Measurements from ENCODE around the gene VSTM2B.
"Not testable (repeated sequence)": the region's sequence is repeated elsewhere in the genome, so short reads cannot be mapped to it uniquely, and the experiment has no call there.

Gene VSTM2B

DNA sequence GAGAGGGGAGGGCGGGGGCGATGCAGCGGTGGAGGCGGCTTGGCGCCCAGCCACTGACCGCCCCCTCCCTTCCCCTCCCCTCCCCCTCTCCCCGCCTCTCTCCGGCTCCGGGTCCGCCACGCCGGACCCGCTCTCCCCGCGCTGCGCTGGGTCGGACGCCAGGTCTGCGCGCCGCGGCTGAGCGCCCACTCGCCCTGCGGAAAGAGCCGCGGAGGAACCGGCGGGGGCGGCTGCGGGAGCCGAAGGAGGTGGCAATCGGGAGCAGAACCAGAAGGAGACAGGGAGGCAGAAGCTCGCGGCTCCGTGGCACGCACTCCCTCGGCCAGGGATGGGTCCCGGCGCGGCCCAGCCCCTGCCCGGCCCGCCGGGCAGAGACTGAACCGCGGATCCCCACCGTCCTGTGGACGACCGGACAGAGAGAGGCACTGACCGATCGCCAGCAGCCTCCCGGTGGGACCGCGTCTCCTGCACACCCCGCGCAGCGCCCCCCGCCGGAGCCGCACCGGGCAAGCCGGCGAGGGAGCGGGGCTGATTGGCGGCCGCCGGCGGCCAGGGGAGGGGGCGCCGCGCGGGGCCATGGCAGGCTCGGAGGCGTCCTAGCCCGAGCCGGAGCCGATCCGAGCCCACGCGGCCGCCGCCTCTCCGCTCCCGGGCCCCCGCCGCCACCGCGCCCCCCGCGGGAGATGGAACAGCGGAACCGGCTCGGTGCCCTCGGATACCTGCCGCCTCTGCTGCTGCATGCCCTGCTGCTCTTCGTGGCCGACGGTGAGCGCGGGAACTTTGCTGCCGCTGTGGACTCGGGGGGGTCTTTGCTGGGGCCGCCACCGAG lies at the start of gene VSTM2B:
Gene VSTM2B, plus strand, starts transcription at position 94 of the 829 bp plus-strand sequence. Its CDS starts 590 bp downstream, at position 684.
- no peak for DNase-seq

DNA sequence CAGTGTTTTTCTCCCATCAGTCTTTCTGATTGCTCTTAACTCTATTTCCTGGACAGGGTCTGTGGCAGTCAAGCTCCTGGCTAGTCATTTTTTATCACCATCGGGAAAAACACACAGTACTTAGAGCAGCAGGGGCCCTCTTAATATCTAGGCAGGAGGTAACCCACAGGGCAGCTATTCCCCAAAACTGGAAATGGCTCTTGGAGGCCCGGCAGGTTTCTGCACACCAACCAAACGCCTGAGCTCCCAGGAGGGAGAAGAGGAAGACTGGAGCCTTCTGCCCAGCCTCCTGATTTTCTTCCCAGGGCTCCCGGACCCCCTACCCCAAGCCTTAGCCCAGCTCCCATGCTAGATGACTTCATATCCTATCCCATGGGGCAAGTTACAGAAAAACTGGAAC lies 49.3 kb upstream of the VSTM2B start:
- DNase-seq: no peak

DNA sequence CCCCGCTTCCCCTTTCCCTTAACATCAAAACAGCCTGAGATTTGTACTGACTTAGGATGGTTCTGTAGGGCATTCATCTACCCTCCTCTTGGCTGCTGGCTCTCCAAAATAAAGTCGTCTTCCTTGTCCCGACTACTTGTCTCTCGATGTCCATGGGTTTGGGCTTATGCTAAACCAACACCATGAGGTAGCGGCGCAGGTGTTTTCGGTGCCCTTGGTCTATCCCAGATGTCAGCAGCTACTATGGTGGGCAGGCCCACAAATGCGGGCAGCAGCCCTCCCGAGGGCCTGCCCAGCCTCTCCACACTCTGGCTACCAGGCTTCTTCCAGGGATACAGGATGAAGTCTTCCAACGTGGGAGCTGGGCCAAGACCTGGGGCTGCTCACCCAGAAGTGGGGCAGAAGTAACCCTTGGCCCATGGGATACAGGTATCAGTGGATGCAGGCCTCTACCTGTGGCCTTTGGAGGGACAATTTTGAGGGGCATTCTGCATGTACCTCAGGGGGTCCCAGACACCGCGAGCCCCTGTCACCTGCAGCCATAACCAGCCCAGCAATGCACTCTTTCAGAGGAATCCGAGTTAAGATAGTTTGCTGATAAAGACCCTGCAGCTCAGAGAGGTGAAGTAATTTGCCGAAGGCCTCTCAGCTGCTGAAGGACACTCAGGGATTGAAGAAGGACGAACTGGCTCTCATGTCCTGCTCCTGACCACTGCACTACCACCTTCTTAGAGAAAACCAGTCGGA lies 47.8 kb upstream of the VSTM2B start:
- DNase-seq: no peak

DNA sequence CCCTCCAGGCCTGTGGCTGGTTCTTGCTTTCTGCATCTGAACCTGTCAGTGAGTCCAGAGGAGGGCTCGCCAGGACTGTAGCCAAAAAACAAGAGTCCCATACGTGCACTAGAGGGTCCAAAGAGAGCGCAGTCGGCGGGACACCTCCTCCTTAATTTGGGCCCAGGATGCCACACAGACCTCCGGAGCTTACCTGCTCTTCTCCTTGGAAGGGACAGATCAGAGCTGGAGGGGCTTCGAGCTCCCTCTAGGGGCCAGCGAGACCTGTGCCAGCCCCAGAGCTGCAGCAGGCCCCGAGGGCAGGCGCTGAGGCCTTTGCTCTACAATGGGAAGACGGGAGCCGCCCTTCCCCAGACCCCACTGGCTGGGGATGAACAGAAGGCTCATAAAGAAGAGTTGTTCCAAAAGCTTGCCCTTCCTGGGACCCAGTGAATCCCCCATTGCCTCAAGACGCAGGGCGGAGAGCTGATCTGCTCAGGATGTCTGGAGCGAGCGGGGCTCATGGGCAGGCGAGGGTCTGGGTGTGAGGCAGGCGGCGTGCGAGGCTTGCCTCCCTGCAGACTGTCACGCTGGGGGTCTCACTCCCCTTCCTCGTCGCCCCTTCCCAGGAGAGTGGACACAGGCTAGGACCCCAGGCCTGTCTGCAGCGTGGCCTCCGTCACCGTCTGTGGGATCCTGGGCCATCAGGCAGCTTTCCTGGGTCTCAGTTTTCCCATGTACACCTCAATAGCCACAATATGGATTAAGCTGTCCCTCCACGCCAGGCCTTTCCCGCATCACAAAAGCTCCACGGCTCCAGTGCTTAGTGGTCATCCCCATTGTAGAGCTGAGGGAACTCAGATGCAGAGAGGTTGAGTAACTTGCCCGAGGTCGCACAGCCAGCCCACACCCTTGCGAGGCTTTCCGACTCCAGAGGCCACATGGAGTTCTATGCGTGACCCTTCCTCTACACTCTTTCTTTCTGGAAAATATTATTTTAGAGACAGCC lies 46.9 kb upstream of the VSTM2B start:
- no peak for DNase-seq

DNA sequence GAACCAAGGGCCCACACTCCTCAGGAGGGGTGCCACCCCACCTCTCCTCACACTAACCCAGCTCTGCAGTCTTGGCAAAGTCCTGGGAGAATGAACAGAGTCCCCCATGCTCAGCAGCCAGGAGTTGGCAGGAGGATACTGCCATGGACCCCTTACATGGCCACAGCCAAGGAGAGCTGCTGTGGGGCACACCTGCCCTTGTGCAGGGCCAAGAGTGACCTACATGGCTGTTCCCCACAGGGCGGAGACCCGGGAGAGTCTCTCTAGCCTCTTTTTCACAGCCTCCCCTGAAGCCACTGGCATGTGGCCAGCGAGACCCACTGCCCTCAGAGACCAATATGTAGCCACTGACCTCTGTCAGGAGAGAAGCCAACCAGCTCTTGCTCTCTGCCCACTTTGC lies 45.9 kb upstream of the VSTM2B start:
- DNase-seq: no peak

DNA sequence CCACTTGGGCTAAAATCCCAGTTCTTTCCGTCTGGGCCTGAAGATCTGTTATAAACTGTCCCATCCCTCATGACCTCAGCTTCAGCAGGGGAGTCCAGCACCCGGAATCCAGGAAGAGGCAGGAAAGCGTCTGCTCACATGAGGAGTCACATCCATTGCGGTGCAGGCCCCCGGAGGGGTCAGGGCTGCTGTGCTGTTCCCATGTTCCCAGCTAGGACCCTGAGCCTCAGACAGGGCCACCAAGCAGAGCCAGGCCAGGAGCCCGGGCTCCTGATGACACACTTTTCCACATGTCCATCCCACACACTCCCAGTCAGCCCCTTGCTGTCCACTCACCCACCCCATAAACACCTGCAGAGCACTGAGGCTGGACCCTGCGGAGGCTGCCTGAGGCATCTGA lies 45.3 kb upstream of the VSTM2B start:
- no peak for DNase-seq

DNA sequence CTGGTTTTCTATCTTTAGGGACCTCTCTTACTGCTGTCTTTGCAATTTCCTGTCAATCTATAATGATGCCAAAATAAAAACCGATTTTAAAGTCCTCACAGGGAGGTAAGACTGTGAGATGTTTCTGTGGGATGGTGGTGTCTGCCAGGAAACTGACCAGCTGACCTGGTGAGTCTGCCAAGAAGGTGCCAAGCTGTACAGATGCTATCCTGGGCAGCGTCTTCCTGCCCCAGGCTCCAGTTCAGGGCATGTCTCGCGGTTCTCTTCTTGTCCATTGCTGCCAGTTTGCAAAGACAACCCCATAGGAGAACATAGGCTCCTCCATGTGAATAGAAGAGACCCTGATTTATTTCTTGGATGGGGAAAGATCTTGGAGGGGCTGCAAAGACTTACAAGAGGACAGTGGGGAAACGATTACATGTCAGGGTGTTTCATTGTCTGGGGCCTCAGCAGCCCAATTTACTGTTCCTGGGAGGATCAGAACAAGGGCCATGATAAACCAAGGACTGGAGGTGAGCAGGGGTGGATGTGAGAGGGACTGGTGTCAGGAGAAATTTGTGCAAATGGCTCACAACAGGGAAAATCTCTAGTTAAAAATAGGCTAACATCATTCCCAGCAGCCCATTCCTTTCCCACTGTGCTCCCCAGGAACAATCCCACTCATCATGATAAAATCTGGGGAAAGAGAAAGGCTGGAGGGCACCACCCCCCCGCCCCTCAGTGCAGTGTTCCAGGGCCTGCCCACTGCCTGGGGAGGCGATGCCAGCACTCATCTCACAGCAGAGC lies 42.7 kb upstream of the VSTM2B start:
- DNase-seq: no peak

DNA sequence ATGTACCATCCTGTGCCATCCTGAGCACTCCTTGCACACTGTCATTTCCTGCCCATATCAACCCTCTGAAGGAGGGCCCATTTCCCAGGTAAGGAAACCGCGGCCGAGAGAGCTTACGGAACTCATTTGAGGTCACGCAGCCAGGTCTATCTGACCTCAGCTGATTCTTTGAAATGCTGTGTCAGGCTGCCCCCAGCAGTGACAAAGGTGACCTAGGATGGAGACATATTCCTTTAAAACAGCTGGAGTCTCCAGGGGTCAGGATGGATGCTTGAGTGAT lies 42.2 kb upstream of the VSTM2B start:
- no peak for DNase-seq

DNA sequence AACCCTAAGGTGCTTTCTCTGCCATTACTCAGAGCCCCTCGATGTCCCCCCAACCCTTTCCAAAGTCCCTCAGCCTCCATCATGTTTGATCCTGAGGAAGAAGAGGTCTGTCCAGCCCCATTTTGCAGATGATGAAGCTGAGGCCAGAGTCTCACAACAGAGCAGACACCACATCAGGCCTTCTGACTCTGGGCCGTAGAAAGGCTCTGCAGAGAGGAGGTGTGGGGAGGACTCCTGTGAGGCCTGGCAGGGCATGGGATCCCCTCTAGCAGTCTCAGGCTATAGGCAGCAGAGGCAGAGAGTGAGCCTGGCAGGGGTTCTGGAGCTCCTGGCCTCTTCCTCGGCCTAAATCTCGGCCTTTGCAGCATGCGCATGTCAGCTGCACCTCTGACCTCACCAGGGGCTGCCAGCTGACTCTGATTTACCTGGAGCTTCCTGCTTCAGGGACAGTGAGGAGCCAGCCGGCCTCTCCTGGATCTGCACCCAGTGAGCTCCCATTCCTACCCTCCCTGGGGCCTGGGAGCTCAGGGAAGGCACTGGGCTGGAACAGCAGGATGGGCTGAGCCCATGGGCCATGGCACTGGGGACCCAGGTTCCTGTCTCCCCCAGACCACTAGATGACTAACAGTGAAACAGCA lies 41.7 kb upstream of the VSTM2B start:
- DNase-seq: no peak

DNA sequence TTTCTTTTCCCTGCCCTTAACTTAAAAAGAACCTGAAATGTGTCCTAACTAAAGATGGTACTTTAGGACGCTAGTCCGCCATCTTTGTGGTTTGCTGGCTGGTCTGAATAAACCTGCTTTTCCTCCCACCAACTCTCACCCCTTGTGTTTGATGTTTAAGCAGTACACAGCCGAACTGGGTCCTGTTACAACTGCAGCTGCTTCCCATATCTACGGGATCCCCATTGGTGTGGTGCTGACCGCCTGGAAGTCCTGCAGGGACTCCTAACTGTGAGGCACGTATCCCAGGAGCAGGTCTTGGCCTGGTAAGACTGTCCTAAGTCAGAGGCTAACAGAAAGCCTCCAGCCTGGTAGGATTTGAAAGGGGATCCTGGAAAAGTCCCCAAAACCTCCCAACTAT lies 40.9 kb upstream of the VSTM2B start:
- no peak for DNase-seq

DNA sequence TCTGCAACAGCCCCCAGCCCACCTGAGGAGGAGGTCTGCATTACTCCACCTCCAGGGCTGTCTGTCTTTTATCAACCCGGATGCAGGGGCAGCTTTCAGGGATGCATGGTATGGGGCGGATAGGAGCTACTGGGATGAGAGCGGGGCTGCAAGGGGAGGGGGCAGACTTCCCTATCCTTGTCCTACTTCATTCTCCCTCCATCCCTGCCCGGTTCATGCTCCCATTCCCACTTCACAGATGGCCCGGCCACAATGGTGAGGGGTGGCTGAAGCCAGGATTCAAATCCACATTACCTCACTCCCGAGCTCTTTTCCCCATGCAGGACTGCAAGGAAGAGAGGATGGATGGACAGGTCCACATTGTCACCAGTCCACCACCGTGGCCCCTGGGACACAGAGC lies 40.5 kb upstream of the VSTM2B start:
- no peak for DNase-seq

DNA sequence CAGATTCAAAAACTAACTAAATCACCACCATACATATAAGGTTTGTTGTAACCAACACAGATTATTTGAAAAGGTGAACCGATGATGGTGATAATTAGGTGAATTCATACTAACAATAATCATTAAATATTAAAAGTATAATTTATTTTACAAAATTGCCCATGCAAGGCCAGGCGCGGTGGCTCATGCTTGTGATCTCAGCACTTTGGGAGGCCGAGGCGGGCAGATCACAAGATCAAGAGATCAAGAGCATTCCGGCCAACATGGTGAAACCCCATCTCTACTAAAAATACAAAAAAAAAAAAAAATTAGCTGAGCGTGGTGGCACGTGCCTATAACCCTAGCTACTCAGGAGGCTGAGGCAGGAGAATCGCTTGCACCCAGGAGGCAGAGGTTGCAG lies 38.8 kb upstream of the VSTM2B start:
- not testable (repeated sequence) for DNase-seq

DNA sequence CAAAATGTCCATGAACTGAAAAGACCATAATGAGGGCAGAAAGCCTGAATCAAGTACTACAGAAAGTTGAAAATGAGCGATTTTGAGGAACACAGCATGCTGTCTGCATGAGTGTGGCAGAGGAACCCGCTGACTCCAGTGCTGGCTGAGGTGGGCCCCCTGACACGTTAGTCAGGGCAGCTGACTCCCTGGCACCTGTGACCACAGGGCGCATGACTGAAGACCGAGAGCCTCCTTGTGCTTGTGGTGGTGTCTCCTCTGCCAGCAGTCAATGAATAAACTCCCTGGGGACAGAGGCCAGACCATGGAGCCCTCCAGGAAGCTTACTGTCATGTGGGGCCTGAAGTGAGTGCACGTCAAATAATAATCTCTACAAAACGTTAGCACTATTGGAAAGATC lies 38.4 kb upstream of the VSTM2B start:
- DNase-seq: no peak

DNA sequence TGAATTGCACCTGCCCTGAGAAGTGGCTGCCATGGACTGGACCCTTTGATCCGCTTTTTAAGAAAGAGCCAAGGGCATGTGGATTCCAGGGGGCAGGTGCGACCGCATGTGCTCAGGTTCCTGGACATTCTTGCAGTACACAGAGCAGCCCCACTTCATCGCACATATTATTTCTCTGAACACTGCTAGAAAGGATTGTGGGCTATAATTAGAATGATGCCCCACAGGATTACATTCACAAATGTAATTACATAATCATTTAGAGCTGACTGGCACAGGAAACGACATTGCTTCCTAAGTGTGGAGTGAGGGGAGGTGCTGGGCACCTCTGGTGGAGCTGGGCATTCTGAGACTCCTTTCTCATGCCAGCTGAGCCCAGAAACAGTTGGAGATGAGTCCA lies 37.5 kb upstream of the VSTM2B start:
- no peak for DNase-seq

DNA sequence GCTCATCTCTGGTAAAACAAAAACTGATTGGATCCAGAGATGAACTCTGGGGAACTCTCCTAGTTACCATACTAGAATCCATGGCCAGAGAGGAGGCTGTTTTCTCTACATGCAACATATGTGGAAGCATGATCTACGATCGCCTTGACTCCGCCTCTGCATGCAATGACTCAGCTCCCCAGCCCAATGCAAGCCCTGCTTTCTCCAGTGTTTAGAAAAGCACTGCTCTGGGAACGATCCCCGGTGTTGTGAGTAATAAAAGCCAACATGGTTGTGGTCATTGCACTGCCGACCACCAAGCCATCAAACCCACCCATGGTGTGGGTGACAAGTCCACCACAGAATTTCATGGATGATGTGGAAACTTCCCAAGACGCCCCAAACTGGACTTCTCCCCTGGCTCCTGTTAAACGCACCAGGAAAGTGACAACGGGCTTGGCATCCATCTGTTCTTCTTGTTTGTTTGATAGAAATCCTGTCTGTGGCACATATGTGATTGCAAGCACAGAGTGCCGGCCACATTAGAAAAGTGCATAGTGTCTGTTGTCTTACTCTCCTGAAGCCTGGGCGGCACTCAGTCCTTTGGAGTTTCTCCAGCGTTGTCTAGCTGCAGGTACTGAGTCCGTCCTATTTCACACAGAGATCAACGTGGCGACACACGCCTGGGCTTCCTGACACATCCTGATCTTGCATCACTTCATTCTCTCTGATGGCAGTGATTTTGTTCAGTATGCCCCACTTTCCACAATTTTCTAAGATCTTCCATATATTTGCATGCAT lies 36.4 kb upstream of the VSTM2B start:
- no peak for DNase-seq

DNA sequence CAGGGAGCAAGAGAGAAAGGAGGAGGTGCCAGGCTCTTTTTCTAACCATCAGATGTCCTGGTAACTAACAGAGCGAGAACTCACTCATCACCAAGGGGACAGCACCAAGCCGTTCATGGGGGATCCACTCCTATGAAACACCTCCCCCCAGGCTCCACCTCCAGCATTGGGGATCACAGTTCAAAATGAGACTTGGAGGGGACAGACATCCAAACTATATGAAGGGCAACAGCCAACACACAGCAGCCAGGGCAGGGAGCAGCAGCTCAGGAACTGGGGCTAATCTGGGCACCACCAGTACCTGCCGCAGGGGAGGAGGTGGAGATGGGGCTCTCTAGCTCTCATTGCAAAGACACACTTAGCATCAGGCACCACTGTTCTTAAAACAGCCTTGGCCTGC lies 34.3 kb upstream of the VSTM2B start:
- DNase-seq: no peak

DNA sequence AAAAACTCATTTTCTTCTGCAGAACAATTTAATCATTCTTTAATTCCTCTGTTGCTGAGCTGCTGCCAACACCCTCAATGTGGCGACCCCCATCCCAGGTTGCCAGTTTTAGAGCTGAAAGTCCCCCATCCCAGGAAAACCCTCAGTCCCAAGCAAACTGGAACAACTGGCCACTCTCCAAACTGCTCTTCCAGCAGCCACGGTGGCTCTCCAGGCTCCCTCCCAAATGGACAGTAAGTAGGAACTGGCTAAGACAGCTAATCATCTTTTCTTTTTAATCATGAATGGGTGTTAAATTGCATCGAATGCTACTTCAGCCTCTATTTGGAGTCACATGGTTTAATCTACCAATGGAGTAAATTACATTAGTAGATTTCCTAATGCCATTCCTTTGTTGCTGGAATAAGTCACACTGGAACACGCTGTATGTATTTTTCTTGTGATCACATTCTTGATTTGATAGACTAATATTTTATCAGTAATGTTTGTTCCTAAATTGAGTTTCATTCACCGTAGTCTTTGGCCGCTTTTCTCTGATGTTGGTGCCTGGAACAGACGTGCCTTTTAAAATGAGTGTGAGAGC lies 33.7 kb upstream of the VSTM2B start:
- DNase-seq: no peak

DNA sequence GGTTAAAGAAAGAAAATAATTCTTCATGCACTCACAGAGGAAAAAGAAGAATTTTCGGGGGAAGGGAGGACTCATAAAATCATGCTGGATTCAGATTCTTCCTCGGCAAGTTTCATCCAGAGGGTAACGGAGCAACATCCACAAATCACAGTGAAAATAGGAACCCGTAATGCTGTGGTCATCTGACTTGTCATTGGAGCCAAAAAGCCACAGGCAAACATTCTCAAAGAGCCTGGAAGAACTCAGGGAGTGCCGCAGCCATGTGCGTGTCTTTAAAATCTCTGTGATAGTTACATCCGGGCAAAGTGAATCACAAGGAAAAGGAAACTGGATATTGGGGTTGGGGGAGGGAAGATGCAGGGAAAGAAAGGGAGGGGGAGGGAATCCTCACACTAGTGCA lies 33.0 kb upstream of the VSTM2B start:
- DNase-seq: no peak

DNA sequence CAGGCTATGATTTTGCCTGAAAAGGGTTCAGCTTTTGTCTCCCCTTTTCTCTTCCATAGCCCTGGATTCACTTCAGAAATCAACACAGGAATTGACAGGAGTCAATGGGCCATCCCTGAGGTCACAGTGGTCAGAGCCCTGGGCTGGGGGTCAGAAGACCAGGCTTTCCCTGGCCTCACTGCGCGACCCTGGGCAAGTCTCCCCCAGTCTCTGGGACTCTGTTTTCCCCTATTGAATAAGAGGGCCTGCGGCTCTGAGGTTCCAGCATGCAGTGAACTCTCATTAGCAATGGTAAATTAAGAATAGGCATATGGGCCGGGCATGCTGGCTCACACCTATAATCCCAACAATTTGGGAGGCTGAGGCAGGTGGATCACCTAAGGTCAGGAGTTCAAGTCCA lies 30.7 kb upstream of the VSTM2B start:
- DNase-seq: no peak

DNA sequence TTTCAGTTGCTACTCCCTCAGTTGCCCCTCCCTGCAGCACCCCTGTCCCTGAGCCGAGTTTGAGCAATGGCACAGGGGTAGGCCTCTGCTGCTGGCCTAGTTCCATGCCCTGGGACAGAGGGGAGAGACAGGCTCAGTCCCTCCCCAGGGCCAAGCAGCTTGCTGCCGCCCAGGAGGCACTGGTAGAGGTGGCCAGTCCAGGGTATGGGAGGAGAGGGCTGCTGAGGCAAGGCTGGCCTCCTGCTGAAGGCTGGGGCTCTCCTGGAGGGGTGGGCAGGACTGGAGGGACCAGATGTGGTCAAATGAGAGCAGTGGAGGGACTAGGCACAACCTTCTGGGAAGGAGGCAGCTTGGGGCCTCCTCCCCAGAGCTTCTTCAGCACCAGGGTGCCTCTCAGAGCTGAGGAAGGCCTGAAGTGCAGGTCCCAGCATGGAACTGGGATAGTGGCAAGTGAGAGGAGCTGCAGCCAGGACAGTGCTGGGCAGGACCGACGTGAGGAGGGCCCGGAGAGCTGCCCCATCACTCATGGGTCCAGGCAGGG lies 29.8 kb upstream of the VSTM2B start:
- DNase-seq: no peak

DNA sequence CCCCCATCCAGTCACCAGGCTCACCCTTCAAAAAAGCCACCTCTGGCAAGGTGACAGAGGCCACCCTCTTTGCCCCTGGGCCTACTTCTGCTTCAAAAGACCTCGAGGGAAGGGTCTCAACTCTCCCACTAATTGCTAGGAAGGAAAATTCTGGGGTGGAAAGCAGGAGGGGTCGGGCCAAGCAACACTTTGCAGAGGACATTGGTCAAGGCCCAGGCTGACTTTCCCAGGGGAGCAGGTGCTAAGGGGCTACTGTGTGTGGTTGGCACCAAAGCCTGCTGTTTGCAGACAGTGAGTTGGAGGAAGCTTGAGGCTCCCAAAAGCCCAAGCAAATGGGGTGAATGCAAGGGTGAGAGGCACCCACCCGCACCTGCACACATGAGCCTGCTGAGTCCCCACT lies 28.6 kb upstream of the VSTM2B start:
- no peak for DNase-seq

Measured in T1000 (cell line).